GM10248 (cell line): ENCODE results near the gene PIGN.

Experiments
- CTCF ChIA-PET: fragments of 300-600 bp; sonication (Branson Sonifier 250); formaldehyde crosslinking; extraction: SDS; loops from one replicate; lab custom pipeline; 2021; ENCODE audit warnings: antibody characterized with exemption; lab: Yijun Ruan, JAX
- POLR2A ChIA-PET: fragments of 350-650 bp; sonication (Branson Sonifier 250); formaldehyde crosslinking; extraction: SDS; loops from one replicate; lab custom pipeline; 2020; ENCODE audit warnings: antibody characterized with exemption; lab: Yijun Ruan, JAX
- DNase-seq: peaks from one replicate; pipeline ENCODE4 v3.0.0; 2012; ENCODE audit errors: extremely low spot score
- TF ChIP-seq, protein P1 (sequence below): IDR thresholded peaks from 2 replicates; pipeline ENCODE4 v1.5.1; 2012; ENCODE audit warnings: mild to moderate bottlenecking, low read depth; ENCODE audit errors: extremely low read depth, missing control alignments, control extremely low read depth

Gene PIGN

DNA sequence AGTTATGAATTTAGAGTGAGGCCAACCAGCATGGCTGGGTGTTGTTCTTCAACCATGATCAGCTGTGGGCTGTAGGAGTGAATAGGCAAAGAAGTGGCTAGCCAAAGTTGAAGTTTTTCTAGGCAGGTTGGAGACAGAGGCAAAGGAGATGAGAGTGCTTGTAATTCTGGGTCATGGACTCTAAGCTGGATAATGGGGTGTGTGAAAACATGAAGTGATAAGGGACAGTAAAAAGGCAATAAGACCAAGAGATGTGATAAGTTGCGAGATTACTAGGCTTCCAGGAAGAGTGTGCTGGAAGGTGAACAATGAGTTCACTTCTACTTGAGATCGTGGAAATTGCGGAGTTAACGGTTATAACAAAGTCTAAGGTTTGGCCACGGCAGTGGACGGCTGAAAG, 175.4 kb downstream of the PIGN start:
- ChIA-PET CTCF (interaction anchor here (0.6 kb wide), 1 partner anchor 116 kb away, joined by 3 read pairs; no protein-coding TSS in a partner anchor), POLR2A (no interaction called here)

GRCh38 chr18:62009521-62009920, 177.3 kb downstream of the PIGN start:
- CTCF ChIA-PET = no interaction called here
- DNase-seq = no peak
- TF ChIP-seq, protein P1, sequence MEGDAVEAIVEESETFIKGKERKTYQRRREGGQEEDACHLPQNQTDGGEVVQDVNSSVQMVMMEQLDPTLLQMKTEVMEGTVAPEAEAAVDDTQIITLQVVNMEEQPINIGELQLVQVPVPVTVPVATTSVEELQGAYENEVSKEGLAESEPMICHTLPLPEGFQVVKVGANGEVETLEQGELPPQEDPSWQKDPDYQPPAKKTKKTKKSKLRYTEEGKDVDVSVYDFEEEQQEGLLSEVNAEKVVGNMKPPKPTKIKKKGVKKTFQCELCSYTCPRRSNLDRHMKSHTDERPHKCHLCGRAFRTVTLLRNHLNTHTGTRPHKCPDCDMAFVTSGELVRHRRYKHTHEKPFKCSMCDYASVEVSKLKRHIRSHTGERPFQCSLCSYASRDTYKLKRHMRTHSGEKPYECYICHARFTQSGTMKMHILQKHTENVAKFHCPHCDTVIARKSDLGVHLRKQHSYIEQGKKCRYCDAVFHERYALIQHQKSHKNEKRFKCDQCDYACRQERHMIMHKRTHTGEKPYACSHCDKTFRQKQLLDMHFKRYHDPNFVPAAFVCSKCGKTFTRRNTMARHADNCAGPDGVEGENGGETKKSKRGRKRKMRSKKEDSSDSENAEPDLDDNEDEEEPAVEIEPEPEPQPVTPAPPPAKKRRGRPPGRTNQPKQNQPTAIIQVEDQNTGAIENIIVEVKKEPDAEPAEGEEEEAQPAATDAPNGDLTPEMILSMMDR = no peak
- POLR2A ChIA-PET = no interaction called here

More for the DNA sequence above, 175.4 kb downstream of the PIGN start:
- DNase-seq = no peak
- TF ChIP-seq, protein P1 = no peak

GRCh38 chr18:62001396-62001795, 185.5 kb downstream of the PIGN start:
- TF ChIP-seq, protein P1 = no peak
- no peak for DNase-seq
- POLR2A ChIA-PET = no interaction called here
- CTCF ChIA-PET = interaction anchor here (1.3 kb wide), 1 partner anchor 11 kb away, joined by 3 read pairs; no protein-coding TSS in a partner anchor

DNA sequence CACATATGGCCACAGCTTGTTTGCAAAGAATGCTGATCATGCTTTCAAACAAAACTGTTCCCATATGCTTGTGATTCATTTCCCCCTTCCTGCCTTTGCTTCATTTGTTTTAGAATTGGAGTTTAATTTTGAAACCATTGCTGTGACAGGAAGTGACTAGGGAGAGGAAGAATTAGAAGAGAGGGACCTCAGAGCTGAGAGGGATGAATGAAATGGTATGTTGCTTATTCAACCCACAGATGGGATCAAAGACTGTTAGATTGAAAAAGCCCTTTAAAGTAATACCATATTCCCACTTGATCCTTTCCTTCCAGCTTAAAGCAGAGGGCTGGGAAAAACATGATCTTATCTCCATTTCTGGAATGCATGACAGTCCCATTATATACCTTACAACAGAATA, 187.9 kb downstream of the PIGN start:
- POLR2A ChIA-PET = no interaction called here
- CTCF ChIA-PET = no interaction called here
- TF ChIP-seq, protein P1 = no peak
- DNase-seq = no peak

- TF ChIP-seq, protein P1 = no peak
- no peak for DNase-seq
- ChIA-PET POLR2A (no interaction called here), CTCF (no interaction called here)
Measured at GRCh38 chr18:61998335-61998734, 188.5 kb downstream of the PIGN start.

DNA sequence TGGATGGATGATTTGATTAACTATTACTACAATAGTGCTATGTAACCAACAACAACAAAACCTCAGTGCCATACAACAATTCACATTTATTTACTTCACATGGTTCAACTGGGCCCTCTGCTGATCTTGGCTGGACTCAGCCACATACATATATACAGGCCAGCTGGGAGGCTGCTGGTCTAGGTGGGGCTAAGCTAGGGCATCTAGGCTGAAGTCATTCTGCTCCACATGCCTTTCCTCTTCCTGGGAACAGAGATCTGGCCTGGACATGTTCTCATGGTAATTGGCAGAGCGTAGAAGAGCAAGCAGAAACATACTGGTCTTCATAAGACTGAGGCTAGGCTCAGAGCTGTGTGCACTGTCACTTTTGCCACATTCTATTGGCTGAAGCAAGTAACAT, 191.2 kb downstream of the PIGN start:
- ChIA-PET POLR2A (no interaction called here), CTCF (no interaction called here)
- DNase-seq = no peak
- TF ChIP-seq, protein P1 = no peak
